HepG2 (cell line): ENCODE results near the gene MYRIP. TPM values are rescaled to one million over a fixed set of nuclear protein-coding genes. Genes with fewer than 3 reads are reported as not detected.

Experiments
- ATF5 ChIP-seq: sonication (generic); formaldehyde crosslinking; IDR thresholded peaks from 2 replicates; pipeline ENCODE4 v1.4.0; 2020; ENCODE audit warnings: mild to moderate bottlenecking, low read depth, missing genetic modification reagents
- KDM5B ChIP-seq: sonication (generic); formaldehyde crosslinking; IDR thresholded peaks from 2 replicates; pipeline ENCODE4 v1.4.0; 2020; ENCODE audit warnings: missing genetic modification reagents, mild to moderate bottlenecking, borderline replicate concordance
- MAFK ChIP-seq, 2 experiments: IDR thresholded peaks in 1 of 2; conservative IDR thresholded peaks in 1 of 2; 2 replicates each; pipeline ENCODE4 v1.6.1; 2011; ENCODE audit warnings: improper control_type of control experiment in 2 of 2, low read length in 2 of 2
- NAIF1 ChIP-seq: sonication (generic); formaldehyde crosslinking; IDR thresholded peaks from 2 replicates; pipeline ENCODE4 v1.5.0; 2020; ENCODE audit warnings: mild to moderate bottlenecking, missing genetic modification reagents, borderline replicate concordance
- NFE2L1 ChIP-seq: sonication (generic); formaldehyde crosslinking; IDR thresholded peaks from 2 replicates; pipeline ENCODE4 v1.4.0; 2020; ENCODE audit warnings: missing genetic modification reagents, mild to moderate bottlenecking, borderline replicate concordance
- ZBTB21 ChIP-seq: sonication (generic); formaldehyde crosslinking; IDR thresholded peaks from 2 replicates; pipeline ENCODE4 v1.4.0; 2020; ENCODE audit warnings: missing genetic modification reagents
- ZNF317 ChIP-seq: sonication (generic); formaldehyde crosslinking; IDR thresholded peaks from 2 replicates; pipeline ENCODE4 v1.5.0; 2020; ENCODE audit warnings: mild to moderate bottlenecking, missing genetic modification reagents
- polyA plus RNA-seq, 8 experiments: library from polyadenylated mRNA; depleted of rRNA in 3 of 8; stranded (reverse) in 7 of 8; unstranded in 1 of 8; fragments of >200 nt; fragmentation: Illumina TruSeq in 4 of 8; extraction: Trizol in 4 of 8; gene quantifications; 2 replicates each; pipeline versions ENCODE4 v1.2.1 to v1.2.3, GENCODE V29; 2011 to 2016; ENCODE audit warnings: low read depth in 4 of 8, missing spikeins in 1 of 8, mixed read lengths in 1 of 8; ENCODE audit not compliant: insufficient read depth in 1 of 8
- total RNA-seq, 5 experiments: library from RNA; depleted of rRNA; stranded (reverse); fragments of >200 nt; fragmentation: Illumina TruSeq; extraction: Trizol; gene quantifications; 2 replicates each; pipeline ENCODE4 v1.2.3, GENCODE V29; 2016; ENCODE audit warnings: low read depth in 1 of 5
- TF ChIP-seq, protein P1 (sequence below): sonication (generic); formaldehyde crosslinking; IDR thresholded peaks from 2 replicates; pipeline ENCODE4 v1.5.0; 2020; ENCODE audit warnings: mild to moderate bottlenecking, missing genetic modification reagents, borderline replicate concordance
- TF ChIP-seq, protein P2 (sequence below): IDR thresholded peaks from 2 replicates; pipeline ENCODE4 v1.4.0; 2020; ENCODE audit warnings: mild to moderate bottlenecking, missing genetic modification reagents

The MYRIP gene
- total and polyA plus RNA-seq, 2 of the 13 experiments (the other 11 are each of a cell fraction or from before 2014, with no cell fraction given): 0.64 to 0.84 TPM

- TF ChIP-seq, protein P1, sequence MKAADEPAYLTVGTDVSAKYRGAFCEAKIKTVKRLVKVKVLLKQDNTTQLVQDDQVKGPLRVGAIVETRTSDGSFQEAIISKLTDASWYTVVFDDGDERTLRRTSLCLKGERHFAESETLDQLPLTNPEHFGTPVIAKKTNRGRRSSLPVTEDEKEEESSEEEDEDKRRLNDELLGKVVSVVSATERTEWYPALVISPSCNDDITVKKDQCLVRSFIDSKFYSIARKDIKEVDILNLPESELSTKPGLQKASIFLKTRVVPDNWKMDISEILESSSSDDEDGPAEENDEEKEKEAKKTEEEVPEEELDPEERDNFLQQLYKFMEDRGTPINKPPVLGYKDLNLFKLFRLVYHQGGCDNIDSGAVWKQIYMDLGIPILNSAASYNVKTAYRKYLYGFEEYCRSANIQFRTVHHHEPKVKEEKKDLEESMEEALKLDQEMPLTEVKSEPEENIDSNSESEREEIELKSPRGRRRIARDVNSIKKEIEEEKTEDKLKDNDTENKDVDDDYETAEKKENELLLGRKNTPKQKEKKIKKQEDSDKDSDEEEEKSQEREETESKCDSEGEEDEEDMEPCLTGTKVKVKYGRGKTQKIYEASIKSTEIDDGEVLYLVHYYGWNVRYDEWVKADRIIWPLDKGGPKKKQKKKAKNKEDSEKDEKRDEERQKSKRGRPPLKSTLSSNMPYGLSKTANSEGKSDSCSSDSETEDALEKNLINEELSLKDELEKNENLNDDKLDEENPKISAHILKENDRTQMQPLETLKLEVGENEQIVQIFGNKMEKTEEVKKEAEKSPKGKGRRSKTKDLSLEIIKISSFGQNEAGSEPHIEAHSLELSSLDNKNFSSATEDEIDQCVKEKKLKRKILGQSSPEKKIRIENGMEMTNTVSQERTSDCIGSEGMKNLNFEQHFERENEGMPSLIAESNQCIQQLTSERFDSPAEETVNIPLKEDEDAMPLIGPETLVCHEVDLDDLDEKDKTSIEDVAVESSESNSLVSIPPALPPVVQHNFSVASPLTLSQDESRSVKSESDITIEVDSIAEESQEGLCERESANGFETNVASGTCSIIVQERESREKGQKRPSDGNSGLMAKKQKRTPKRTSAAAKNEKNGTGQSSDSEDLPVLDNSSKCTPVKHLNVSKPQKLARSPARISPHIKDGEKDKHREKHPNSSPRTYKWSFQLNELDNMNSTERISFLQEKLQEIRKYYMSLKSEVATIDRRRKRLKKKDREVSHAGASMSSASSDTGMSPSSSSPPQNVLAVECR (CRISPR knock-in tag): no peak
- TF ChIP-seq ATF5 (CRISPR knock-in tag) (no peak), MAFK (conservative IDR thresholded peaks at IDR 0.05 in 1 of 2, IDR thresholded peaks at IDR 0.05 in 1 of 2; ENCODE audit: low read length in 2 of 2) (no peak; a peak in 1 of 4 replicates), NFE2L1 (CRISPR knock-in tag) (no peak), ZNF317 (CRISPR knock-in tag) (no peak), KDM5B (CRISPR knock-in tag) (no peak), ZBTB21 (CRISPR knock-in tag) (no peak), NAIF1 (no peak)
- TF ChIP-seq, protein P2, sequence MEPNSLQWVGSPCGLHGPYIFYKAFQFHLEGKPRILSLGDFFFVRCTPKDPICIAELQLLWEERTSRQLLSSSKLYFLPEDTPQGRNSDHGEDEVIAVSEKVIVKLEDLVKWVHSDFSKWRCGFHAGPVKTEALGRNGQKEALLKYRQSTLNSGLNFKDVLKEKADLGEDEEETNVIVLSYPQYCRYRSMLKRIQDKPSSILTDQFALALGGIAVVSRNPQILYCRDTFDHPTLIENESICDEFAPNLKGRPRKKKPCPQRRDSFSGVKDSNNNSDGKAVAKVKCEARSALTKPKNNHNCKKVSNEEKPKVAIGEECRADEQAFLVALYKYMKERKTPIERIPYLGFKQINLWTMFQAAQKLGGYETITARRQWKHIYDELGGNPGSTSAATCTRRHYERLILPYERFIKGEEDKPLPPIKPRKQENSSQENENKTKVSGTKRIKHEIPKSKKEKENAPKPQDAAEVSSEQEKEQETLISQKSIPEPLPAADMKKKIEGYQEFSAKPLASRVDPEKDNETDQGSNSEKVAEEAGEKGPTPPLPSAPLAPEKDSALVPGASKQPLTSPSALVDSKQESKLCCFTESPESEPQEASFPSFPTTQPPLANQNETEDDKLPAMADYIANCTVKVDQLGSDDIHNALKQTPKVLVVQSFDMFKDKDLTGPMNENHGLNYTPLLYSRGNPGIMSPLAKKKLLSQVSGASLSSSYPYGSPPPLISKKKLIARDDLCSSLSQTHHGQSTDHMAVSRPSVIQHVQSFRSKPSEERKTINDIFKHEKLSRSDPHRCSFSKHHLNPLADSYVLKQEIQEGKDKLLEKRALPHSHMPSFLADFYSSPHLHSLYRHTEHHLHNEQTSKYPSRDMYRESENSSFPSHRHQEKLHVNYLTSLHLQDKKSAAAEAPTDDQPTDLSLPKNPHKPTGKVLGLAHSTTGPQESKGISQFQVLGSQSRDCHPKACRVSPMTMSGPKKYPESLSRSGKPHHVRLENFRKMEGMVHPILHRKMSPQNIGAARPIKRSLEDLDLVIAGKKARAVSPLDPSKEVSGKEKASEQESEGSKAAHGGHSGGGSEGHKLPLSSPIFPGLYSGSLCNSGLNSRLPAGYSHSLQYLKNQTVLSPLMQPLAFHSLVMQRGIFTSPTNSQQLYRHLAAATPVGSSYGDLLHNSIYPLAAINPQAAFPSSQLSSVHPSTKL (CRISPR knock-in tag): peak; percentile 53
These were observed 3.8 kb upstream of the MYRIP start (continued) for GRCh38 chr3:39805650-39806049.
